ENCODE results near the gene POFUT2.

POFUT2 gene

DNA sequence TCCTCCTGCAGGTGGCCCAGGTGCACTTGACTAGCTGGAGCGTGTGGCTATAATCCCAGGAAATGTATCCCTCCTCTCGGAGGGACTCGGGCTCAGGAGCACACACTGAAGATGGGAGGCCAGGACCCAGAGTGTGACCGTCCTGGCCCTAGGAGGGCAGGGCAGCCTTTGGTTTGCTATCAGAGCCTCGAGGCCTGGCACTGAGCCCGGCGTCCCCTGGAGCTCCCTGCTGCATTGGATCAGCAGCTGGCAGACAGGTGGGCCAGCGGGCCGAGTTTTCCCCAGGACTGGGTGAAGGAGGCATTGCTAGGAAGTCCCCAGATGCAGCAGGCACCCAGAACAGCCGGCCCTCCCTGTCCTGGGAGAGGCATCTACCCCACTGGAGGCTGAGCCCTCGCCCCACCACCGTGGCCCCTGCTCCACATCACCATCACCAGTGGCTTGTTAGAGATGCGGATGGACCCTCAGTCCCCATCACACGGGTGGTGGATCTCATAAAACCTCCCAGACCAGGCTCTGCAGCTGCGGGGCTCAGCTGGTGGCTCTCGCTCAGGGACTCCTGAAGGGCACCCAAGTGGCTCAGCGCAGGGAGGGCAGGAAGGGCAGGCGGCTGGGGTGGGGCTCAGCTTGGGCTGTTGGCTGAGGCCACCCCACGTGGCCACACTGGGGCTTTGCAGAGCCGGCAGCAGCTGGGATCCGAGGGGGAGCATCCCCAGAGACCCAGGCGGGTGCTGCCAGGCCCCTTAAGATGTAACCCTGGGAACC is 32.7 kb upstream of the POFUT2 start:
- POLR2A ChIA-PET: no interaction called here
- Histone ChIP-seq H3K27me3 (replicated peaks in 2 of 5; ENCODE audit: control insufficient read depth in 4 of 5, insufficient read depth in 5 of 5, low read length in 4 of 5) (peaks cover 0 to 7% (median 0%) of the 10 kb centered on the region in 5 experiments), H3K36me3 (ENCODE audit: control insufficient read depth in 4 of 4, insufficient read depth in 4 of 4, low read length in 3 of 4) (no peaks in the 10 kb centered on the region), H3K27ac (ENCODE audit: insufficient read depth in 1 of 2, low read depth in 1 of 2, low read length in 2 of 2, poor library complexity in 1 of 2, severe bottlenecking in 2 of 2) (no peak overlapping the region), H3K9me3 (ENCODE audit: control extremely low read depth in 1 of 5, control insufficient read depth in 4 of 5, insufficient read depth in 2 of 5, low read depth in 1 of 5, low read length in 4 of 5) (no peaks in the 10 kb centered on the region), H3K4me1 (ENCODE audit: control extremely low read depth in 1 of 4, control insufficient read depth in 4 of 4, insufficient read depth in 4 of 4, low read length in 3 of 4) (peaks cover 0 to 10% (median 7%) of the 10 kb centered on the region in 4 experiments), H3K4me3 (ENCODE audit: control insufficient read depth in 1 of 7, extremely low read depth in 1 of 7, insufficient read depth in 4 of 7, low read depth in 2 of 7, low read length in 6 of 7) (no peak overlapping the region)
- DNase-seq: peak in 2 of 3 donors; percentile 29 to 33
- WGBS (ENCODE audit: insufficient coverage): 93% methylated on average over 18 of the region's 22 CpGs
- CTCF ChIA-PET: interaction anchor here (0.7 to 1.8 kb wide), 2 partner anchors 12 to 15 kb away, joined by 3 to 5 read pairs; no protein-coding TSS in a partner anchor

DNA sequence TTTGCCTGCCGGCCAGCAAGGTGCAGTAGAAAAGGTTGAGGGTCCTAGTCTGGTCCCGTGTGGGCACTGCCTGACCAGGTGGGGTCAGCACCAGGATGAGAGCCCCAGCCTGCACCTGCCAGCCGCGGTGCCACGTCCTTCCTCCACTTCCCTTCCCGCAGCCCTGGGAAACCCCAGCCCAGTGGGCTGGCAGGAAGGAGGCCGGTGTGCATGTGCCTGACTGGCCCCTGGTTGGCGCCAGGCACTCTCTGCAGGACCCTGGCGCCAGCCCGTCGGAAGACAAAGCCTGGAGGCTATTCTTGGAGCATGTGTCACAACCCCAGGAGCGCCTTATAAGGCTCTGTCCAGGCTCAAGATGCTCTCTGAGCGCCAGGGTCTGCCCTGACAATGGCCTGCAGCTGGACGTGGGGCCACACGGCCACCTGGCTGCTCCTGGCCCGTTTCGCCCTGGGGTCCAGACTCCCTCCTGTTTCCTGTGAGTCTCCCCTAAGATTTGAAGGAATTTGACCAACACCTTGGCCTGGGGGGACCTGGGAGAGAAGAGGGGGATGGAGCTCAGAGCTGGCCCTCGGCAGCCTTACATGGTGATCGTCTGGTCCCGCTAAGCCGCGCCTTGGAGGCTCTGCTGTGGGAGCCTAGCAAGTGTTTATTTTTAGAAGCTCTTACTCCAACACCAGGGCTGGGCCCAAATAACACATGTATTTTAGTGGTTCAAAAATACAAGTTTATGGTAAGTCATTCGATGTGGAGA is 31.9 kb upstream of the POFUT2 start:
- Histone ChIP-seq H3K27me3 (replicated peaks in 2 of 5; ENCODE audit: control insufficient read depth in 4 of 5, insufficient read depth in 5 of 5, low read length in 4 of 5) (peaks cover 0 to 7% (median 0%) of the 10 kb centered on the region in 5 experiments), H3K27ac (ENCODE audit: insufficient read depth in 1 of 2, low read depth in 1 of 2, low read length in 2 of 2, poor library complexity in 1 of 2, severe bottlenecking in 2 of 2) (no peak overlapping the region), H3K9me3 (ENCODE audit: control extremely low read depth in 1 of 5, control insufficient read depth in 4 of 5, insufficient read depth in 2 of 5, low read depth in 1 of 5, low read length in 4 of 5) (no peaks in the 10 kb centered on the region), H3K4me1 (ENCODE audit: control extremely low read depth in 1 of 4, control insufficient read depth in 4 of 4, insufficient read depth in 4 of 4, low read length in 3 of 4) (peaks cover 0 to 10% (median 7%) of the 10 kb centered on the region in 4 experiments), H3K36me3 (ENCODE audit: control insufficient read depth in 4 of 4, insufficient read depth in 4 of 4, low read length in 3 of 4) (no peaks in the 10 kb centered on the region), H3K4me3 (ENCODE audit: control insufficient read depth in 1 of 7, extremely low read depth in 1 of 7, insufficient read depth in 4 of 7, low read depth in 2 of 7, low read length in 6 of 7) (no peak overlapping the region)
- ChIA-PET CTCF (interaction anchor here (1.8 kb wide), 1 partner anchor 14 kb away, joined by 5 read pairs; no protein-coding TSS in a partner anchor), POLR2A (no interaction called here)
- peak in 2 of 3 donors; percentile 42 to 63 for DNase-seq
- 43% methylated on average over 18 of the region's 23 CpGs for WGBS (ENCODE audit: insufficient coverage)

DNA sequence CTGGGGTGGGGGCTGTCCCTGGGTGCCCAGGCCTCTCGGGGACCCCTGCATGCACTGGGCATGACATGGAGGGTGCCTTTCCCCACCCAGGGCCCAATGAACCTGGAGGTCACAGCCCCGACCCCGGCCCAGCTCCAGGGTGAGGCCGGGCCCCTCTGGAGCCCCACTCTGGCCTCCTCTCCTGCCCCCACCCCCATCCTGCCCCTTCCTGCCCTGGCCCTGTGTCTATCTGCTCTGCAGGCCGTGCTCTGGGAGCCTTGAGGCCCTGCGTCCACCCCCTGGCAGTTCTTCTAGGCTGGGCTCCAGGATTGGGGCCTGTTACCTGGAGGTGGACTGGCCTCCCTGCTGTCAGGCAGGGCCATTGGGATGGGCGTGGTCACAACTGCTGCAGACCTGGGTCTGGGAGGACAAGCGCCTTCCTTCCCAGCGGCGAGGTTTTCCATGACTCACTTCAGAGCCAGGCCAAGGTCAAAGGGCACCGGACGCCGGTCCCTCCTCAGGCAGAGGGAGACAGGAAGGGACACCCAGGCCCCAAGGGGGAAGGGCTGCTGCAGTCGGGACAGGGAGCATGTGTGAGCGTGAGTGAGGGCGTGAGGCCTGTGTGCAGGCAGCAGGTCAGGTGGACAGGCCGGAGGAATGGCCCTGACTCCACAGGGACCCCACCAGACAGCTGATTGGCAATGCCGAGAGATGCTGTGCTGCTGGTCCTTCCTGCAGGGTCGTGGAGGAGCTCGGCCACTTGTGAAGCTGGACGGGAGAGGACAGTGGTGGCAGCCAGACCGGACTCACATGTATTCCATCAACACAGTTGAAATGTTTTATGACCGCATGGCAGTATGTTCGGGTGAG is 31.1 kb upstream of the POFUT2 start:
- no peaks in the 10 kb centered on the region for H3K9me3 ChIP-seq (ENCODE audit: control extremely low read depth in 1 of 5, control insufficient read depth in 4 of 5, insufficient read depth in 2 of 5, low read depth in 1 of 5, low read length in 4 of 5)
- CTCF ChIA-PET: interaction anchor here (1.8 kb wide), 1 partner anchor 13 kb away, joined by 5 read pairs; no protein-coding TSS in a partner anchor
- DNase-seq: no peak
- peaks cover 0 to 10% (median 7%) of the 10 kb centered on the region in 4 experiments for H3K4me1 ChIP-seq (ENCODE audit: control extremely low read depth in 1 of 4, control insufficient read depth in 4 of 4, insufficient read depth in 4 of 4, low read length in 3 of 4)
- no peak overlapping the region for H3K4me3 ChIP-seq (ENCODE audit: control insufficient read depth in 1 of 7, extremely low read depth in 1 of 7, insufficient read depth in 4 of 7, low read depth in 2 of 7, low read length in 6 of 7)
- H3K27me3 ChIP-seq (replicated peaks in 2 of 5; ENCODE audit: control insufficient read depth in 4 of 5, insufficient read depth in 5 of 5, low read length in 4 of 5): peaks cover 0 to 7% (median 0%) of the 10 kb centered on the region in 5 experiments
- POLR2A ChIA-PET: interaction anchor here (0.6 kb wide), 1 partner anchor 31 kb away, joined by 3 read pairs; no protein-coding TSS in a partner anchor
- no peak overlapping the region for H3K27ac ChIP-seq (ENCODE audit: insufficient read depth in 1 of 2, low read depth in 1 of 2, low read length in 2 of 2, poor library complexity in 1 of 2, severe bottlenecking in 2 of 2)
- 96% methylated on average over 23 of the region's 24 CpGs for WGBS (ENCODE audit: insufficient coverage)
- H3K36me3 ChIP-seq (ENCODE audit: control insufficient read depth in 4 of 4, insufficient read depth in 4 of 4, low read length in 3 of 4): no peaks in the 10 kb centered on the region

DNA sequence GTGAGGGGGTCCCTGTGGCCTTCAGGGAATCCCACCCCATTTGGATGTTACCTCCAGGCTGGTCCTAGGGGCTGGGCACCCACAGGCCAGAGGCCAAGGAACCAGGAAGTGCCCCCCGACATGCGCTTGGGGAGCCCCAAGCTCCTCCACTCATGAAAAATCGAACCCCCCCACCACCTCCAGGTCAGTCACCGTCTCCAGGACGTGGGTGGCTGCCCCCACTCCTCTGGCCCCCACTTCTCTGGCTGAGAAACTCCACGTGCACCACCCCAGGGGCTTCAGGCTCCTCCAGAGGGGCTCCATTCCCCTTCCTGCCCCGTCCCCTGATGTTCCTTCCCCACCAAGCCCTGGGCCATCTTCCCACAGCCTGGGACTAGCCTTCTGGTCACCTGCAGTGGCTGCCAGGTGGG is 30.5 kb upstream of the POFUT2 start:
- Histone ChIP-seq H3K27ac (ENCODE audit: insufficient read depth in 1 of 2, low read depth in 1 of 2, low read length in 2 of 2, poor library complexity in 1 of 2, severe bottlenecking in 2 of 2) (no peak overlapping the region), H3K9me3 (ENCODE audit: control extremely low read depth in 1 of 5, control insufficient read depth in 4 of 5, insufficient read depth in 2 of 5, low read depth in 1 of 5, low read length in 4 of 5) (no peaks in the 10 kb centered on the region), H3K27me3 (replicated peaks in 2 of 5; ENCODE audit: control insufficient read depth in 4 of 5, insufficient read depth in 5 of 5, low read length in 4 of 5) (peaks cover 0 to 4% (median 0%) of the 10 kb centered on the region in 5 experiments), H3K36me3 (ENCODE audit: control insufficient read depth in 4 of 4, insufficient read depth in 4 of 4, low read length in 3 of 4) (no peaks in the 10 kb centered on the region), H3K4me1 (ENCODE audit: control extremely low read depth in 1 of 4, control insufficient read depth in 4 of 4, insufficient read depth in 4 of 4, low read length in 3 of 4) (peaks cover 0 to 10% (median 5%) of the 10 kb centered on the region in 4 experiments), H3K4me3 (ENCODE audit: control insufficient read depth in 1 of 7, extremely low read depth in 1 of 7, insufficient read depth in 4 of 7, low read depth in 2 of 7, low read length in 6 of 7) (no peak overlapping the region)
- 100% methylated on average over 2 of the region's 7 CpGs for WGBS (ENCODE audit: insufficient coverage)
- CTCF ChIA-PET: no interaction called here
- POLR2A ChIA-PET: no interaction called here
- DNase-seq: no peak

DNA sequence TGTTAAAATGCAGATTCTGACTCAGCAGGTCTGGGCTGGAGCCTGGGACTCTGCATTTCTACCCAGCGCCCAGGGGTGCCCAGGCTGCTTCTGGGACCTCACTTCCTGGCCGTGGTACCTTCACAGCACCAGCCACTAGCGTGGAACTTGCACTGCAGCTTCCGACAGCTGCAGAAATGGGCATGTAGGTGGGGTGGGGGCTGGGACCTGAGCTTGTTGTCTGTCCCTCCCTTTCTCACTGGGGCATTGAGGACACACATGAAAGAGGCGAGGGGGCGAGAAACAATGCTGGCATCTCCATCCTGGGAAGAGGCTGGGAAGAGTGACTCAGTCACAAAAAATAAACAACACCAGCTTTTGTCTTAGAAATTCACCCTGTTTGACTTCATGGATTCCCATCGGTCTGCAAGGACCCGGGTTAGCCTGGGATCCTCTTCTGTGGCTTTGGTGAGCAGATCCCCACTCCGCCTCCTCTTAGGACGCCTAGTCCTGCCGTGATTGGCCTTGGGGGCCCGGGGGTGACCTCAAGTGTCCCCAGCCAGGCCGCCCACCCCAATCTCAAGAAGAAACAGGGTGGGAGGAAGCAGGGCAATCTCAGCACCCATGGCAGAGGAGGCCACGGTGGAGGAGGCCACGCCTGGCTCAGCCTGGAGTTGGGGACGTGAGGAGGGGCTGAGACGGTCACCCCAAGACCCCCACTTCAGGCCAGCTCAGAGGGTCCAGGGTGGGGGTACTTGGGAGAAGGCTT is 29.9 kb upstream of the POFUT2 start:
- Histone ChIP-seq H3K27me3 (replicated peaks in 2 of 5; ENCODE audit: control insufficient read depth in 4 of 5, insufficient read depth in 5 of 5, low read length in 4 of 5) (peaks cover 0 to 5% (median 0%) of the 10 kb centered on the region in 5 experiments), H3K4me3 (ENCODE audit: control insufficient read depth in 1 of 7, extremely low read depth in 1 of 7, insufficient read depth in 4 of 7, low read depth in 2 of 7, low read length in 6 of 7) (no peak overlapping the region), H3K4me1 (ENCODE audit: control extremely low read depth in 1 of 4, control insufficient read depth in 4 of 4, insufficient read depth in 4 of 4, low read length in 3 of 4) (peaks cover 0 to 10% (median 5%) of the 10 kb centered on the region in 4 experiments), H3K36me3 (ENCODE audit: control insufficient read depth in 4 of 4, insufficient read depth in 4 of 4, low read length in 3 of 4) (no peaks in the 10 kb centered on the region), H3K27ac (ENCODE audit: insufficient read depth in 1 of 2, low read depth in 1 of 2, low read length in 2 of 2, poor library complexity in 1 of 2, severe bottlenecking in 2 of 2) (no peak overlapping the region), H3K9me3 (ENCODE audit: control extremely low read depth in 1 of 5, control insufficient read depth in 4 of 5, insufficient read depth in 2 of 5, low read depth in 1 of 5, low read length in 4 of 5) (peaks cover 0 to 3% (median 0%) of the 10 kb centered on the region in 5 experiments)
- DNase-seq: no peak
- CTCF ChIA-PET: interaction anchor here (0.8 to 1.0 kb wide), 2 partner anchors 8 to 24 kb away, joined by 3 read pairs; no protein-coding TSS in a partner anchor
- POLR2A ChIA-PET: no interaction called here
- WGBS (ENCODE audit: insufficient coverage): 95% methylated on average over 13 of the region's 17 CpGs

DNA sequence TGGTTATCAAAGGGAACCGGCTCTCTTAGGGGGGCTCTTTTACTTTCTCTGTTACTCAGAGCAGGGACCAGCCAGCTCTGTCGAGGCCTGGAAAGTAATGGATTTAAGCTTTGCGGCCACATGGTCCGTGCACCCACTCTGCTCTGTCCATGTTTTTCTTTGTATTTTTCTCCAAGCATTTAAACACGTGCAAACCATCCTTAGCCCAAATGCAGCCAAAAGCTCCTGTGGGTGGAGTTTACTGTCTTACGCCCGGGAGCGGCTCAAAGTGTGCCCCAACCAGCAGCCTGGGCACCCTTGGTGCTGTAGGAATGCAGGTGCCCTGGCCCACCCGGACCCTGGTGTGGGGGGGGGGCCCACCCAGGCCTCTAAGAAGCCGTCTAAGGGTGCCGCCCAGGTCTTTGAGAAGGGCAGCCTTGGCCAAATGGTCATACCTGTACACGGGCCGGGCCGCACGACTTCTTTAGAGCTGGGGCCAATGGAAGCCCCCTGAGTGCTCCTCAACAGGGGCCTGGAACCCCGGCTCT is 29.2 kb upstream of the POFUT2 start:
- DNase-seq: no peak
- no peak overlapping the region for H3K27ac ChIP-seq (ENCODE audit: insufficient read depth in 1 of 2, low read depth in 1 of 2, low read length in 2 of 2, poor library complexity in 1 of 2, severe bottlenecking in 2 of 2)

More for the DNA sequence above, 29.2 kb upstream of the POFUT2 start:
- no peaks in the 10 kb centered on the region for H3K36me3 ChIP-seq (ENCODE audit: control insufficient read depth in 4 of 4, insufficient read depth in 4 of 4, low read length in 3 of 4)
- ChIA-PET CTCF (interaction anchor here (0.8 to 1.0 kb wide), 2 partner anchors 8 to 24 kb away, joined by 3 read pairs; no protein-coding TSS in a partner anchor), POLR2A (interaction anchor here (0.7 kb wide), 1 partner anchor 117 kb away, joined by 3 read pairs; no protein-coding TSS in a partner anchor)
- WGBS (ENCODE audit: insufficient coverage): 92% methylated on average over 15 of the region's 16 CpGs
- H3K9me3 ChIP-seq (ENCODE audit: control extremely low read depth in 1 of 5, control insufficient read depth in 4 of 5, insufficient read depth in 2 of 5, low read depth in 1 of 5, low read length in 4 of 5): peaks cover 0 to 7% (median 0%) of the 10 kb centered on the region in 5 experiments
- no peak overlapping the region for H3K4me3 ChIP-seq (ENCODE audit: control insufficient read depth in 1 of 7, extremely low read depth in 1 of 7, insufficient read depth in 4 of 7, low read depth in 2 of 7, low read length in 6 of 7)
- H3K27me3 ChIP-seq (replicated peaks in 2 of 5; ENCODE audit: control insufficient read depth in 4 of 5, insufficient read depth in 5 of 5, low read length in 4 of 5): peaks cover 0 to 3% (median 0%) of the 10 kb centered on the region in 5 experiments
- H3K4me1 ChIP-seq (ENCODE audit: control extremely low read depth in 1 of 4, control insufficient read depth in 4 of 4, insufficient read depth in 4 of 4, low read length in 3 of 4): peaks cover 0 to 7% (median 5%) of the 10 kb centered on the region in 4 experiments

Measured in common myeloid progenitor, CD34-positive (primary cell).